ENCODE data around the gene ARSG. TPM values are rescaled to one million over a fixed set of nuclear protein-coding genes. Genes with fewer than 3 reads are reported as not detected.

Gene ARSG
- total RNA-seq, 4 donors from 2014 or later: 4.3 to 16.8 (median 7.8) TPM

DNA sequence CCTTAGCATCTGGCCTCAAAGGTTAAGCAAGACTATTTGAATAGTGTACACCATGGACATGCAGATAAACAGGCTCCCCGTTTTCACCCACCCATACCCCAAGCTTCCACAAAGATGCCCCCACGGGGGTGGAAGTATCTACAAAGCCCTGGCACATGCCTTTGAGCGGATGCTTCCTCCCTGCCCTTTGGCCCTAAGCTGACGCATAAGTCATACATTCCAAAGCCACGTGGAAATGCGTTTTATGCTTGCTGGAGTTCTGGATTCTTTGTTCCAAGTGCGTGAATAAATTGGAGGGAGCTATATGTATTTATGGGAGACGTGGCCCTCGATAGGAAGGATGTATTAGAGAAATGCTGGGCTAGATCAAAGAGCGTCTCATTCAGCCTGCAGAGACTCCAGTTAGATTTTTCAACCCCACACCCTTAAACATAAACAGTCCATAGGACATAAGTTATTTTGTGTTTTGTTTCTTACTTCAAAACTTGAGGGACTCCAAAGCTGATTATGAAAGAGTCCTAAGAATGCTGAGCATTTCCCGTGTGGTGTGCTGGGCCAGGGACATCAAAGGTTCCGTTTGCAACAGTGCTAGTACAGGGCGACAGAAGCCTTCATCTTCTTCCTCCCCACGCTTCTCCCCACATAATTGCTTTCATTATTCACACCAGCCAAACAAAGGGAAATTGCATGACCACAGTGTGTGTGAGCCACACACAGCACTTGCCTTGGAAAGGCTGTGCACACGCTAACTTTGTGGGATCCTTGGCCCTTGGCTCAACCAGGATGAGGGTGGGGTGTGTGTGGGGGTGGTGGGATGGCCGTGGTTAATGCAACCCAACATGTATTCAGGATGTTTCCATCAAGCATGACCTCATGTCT, 92.4 kb downstream of the ARSG start:
- intact Hi-C loops (cut with DNase I; ENCODE audit: low total_unique reads): no loop called here
- 40 to 44% methylated on average over 16 of the region's 16 CpGs for WGBS, 2 donors
- DNase-seq (ENCODE audit: low spot score in 2 of 2): peak in 1 of 2 donors; percentile 81
- TF ChIP-seq, protein P1, sequence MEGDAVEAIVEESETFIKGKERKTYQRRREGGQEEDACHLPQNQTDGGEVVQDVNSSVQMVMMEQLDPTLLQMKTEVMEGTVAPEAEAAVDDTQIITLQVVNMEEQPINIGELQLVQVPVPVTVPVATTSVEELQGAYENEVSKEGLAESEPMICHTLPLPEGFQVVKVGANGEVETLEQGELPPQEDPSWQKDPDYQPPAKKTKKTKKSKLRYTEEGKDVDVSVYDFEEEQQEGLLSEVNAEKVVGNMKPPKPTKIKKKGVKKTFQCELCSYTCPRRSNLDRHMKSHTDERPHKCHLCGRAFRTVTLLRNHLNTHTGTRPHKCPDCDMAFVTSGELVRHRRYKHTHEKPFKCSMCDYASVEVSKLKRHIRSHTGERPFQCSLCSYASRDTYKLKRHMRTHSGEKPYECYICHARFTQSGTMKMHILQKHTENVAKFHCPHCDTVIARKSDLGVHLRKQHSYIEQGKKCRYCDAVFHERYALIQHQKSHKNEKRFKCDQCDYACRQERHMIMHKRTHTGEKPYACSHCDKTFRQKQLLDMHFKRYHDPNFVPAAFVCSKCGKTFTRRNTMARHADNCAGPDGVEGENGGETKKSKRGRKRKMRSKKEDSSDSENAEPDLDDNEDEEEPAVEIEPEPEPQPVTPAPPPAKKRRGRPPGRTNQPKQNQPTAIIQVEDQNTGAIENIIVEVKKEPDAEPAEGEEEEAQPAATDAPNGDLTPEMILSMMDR (IDR thresholded peaks at IDR 0.05): no peak
- TF ChIP-seq POLR2A (IDR thresholded peaks at IDR 0.05): no peak
- H3K4me3 ChIP-seq (ENCODE audit: low read depth, poor library complexity, severe bottlenecking): no peak overlapping the region

DNA sequence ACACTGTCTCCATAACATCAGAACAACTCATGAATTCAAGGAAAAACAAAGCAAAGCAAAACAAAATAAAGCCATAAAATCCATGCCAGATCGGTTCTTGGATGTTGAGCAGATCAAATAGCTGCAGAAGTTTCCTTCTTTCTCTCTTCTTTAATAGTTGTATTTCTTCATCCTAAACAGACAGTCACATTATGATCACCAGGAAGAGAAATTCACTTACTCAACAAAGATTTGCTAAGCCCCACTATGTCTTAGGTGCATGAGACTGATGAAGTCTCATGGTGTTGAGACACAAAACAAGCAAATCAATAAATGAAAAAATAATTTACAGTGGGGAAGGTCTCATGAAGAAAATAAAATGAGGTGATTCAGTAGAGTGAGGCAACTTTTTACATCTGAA, 93.2 kb downstream of the ARSG start:
- H3K4me3 ChIP-seq (ENCODE audit: low read depth, poor library complexity, severe bottlenecking): no peak overlapping the region
- 51 to 56% methylated on average over 1 of the region's 1 CpG for WGBS, 2 donors
- TF ChIP-seq POLR2A (IDR thresholded peaks at IDR 0.05): no peak
- TF ChIP-seq, protein P1 (IDR thresholded peaks at IDR 0.05): no peak
- intact Hi-C loops (cut with DNase I; ENCODE audit: low total_unique reads): no loop called here
- no peak for DNase-seq (ENCODE audit: low spot score in 2 of 2)

DNA sequence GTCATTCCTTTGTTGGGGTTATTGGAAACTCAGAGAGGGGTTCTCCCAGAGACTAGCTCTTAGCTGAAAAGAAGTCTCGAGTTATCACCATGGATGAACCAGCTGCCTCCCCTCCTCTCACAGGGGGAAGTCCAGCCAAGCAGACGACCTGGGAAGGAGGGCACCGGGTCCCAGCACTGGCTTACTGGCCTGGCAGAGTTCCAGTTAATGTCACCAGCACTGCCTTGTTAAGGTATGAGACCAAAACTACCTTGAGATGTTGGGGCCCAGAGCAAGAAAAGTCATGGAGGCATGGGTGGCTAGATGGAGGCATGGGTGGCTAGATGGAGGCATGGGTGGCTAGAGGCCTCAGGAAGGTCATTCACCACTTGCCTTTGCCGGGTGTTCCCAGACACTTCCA, 93.6 kb downstream of the ARSG start:
- DNase-seq (ENCODE audit: low spot score in 2 of 2): peak in 1 of 2 donors; percentile 75

DNA sequence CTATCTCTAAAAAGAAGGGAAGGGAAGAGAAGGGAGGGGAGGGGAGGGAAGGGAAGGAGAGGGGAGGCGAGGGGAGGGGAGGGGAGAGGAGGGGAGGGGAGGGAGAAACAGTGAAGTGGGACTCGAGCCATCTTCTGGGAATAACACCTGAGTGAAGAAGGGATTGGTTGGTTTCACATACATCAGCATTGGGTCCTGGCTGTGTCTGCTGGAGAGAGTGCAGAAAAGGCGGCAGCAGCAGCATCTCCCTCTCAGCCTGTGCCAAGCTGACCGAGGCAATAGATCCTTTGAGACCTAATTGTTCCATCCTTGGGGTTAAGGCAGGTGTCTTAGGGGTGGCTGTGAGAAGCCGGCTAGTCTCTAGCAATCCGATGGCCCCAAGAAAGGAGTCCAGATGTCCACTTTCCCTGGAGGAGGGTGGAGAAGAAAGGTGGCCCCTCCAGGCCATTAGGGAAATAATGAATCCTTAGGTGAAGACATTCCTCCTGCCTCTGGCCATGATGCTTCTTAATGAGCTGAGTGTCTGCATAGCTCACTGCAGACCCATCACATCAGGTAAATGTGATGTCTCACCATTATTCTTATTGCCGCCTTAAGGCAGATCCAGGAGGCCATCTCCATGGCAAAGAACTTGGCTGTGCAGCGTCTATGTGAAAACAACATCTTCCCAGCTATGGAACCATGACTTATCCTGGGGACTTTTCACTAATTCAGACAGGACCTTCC, 94.4 kb downstream of the ARSG start:
- peak in 1 of 2 donors; percentile 46 for DNase-seq (ENCODE audit: low spot score in 2 of 2)
- intact Hi-C loops (cut with DNase I; ENCODE audit: low total_unique reads): no loop called here
- 88 to 94% methylated on average over 8 of the region's 8 CpGs for WGBS, 2 donors
- TF ChIP-seq, protein P1 (IDR thresholded peaks at IDR 0.05): no peak
- TF ChIP-seq POLR2A (IDR thresholded peaks at IDR 0.05): no peak
- H3K4me3 ChIP-seq (ENCODE audit: low read depth, poor library complexity, severe bottlenecking): no peak overlapping the region

More for the DNA sequence above, 93.6 kb downstream of the ARSG start:
- H3K4me3 ChIP-seq (ENCODE audit: low read depth, poor library complexity, severe bottlenecking): no peak overlapping the region
- intact Hi-C loops (cut with DNase I; ENCODE audit: low total_unique reads): no loop called here
- WGBS, 2 donors: 85 to 88% methylated on average over 4 of the region's 4 CpGs
- TF ChIP-seq, protein P1 (IDR thresholded peaks at IDR 0.05): no peak
- TF ChIP-seq POLR2A (IDR thresholded peaks at IDR 0.05): no peak

DNA sequence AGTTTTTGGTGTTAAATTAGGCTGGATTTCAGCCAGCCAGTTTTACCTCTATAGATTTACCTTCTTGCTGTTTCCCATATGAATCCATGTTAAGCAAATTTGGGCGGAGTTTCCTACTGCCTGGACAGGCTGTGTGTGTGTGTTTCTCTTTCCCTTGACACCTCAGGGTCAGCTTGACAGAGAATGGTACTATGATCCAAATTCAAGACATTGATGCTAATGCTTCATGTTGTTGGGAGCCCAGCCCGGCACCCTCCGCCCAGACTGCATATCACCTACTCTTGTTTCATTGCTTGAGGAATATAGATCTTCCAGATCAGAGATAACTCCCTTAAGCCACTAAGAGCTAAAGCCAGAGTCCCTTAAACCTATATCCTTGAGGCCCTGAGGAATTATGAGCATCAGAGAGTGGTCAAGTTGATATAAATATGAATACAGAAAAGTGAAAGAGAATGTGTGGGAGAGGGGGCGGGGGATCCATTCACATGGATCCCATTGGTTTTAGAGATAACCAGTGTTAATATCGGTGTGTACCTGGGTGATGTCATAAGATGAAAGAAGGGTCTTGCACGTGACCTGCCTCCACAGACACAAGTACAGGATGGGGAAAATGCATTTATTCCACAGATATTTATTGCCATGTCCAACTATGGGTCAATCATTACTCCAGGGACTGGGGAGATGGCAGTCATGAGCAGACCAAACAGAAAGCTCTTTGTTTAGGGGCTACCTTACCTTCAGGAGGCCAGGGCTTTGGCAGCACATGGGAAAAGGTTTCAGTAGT, 96.3 kb downstream of the ARSG start:
- intact Hi-C loops (cut with DNase I; ENCODE audit: low total_unique reads): no loop called here
- no peak overlapping the region for H3K4me3 ChIP-seq (ENCODE audit: low read depth, poor library complexity, severe bottlenecking)
- 83 to 86% methylated on average over 6 of the region's 6 CpGs for WGBS, 2 donors
- DNase-seq (ENCODE audit: low spot score in 2 of 2): peak in 1 of 2 donors; percentile 50
- TF ChIP-seq, protein P1 (IDR thresholded peaks at IDR 0.05): no peak
- TF ChIP-seq POLR2A (IDR thresholded peaks at IDR 0.05): no peak
